GM12892 (cell line): ENCODE data around the gene EIF4A3.

Experiments
- POLR2A ChIP-seq: IDR thresholded peaks from 2 replicates; pipeline ENCODE4 v1.6.1; 2011; ENCODE audit warnings: low read depth, low read length, control low read depth
- POLR2AphosphoS5 ChIP-seq: IDR thresholded peaks from 2 replicates; pipeline ENCODE4 v1.6.1; 2011; ENCODE audit warnings: low read depth, low read length, control low read depth
- TAF1 ChIP-seq: IDR thresholded peaks from 2 replicates; pipeline ENCODE4 v1.6.1; 2011; ENCODE audit warnings: low read depth, mild to moderate bottlenecking, control low read depth, low read length, borderline replicate concordance

DNA sequence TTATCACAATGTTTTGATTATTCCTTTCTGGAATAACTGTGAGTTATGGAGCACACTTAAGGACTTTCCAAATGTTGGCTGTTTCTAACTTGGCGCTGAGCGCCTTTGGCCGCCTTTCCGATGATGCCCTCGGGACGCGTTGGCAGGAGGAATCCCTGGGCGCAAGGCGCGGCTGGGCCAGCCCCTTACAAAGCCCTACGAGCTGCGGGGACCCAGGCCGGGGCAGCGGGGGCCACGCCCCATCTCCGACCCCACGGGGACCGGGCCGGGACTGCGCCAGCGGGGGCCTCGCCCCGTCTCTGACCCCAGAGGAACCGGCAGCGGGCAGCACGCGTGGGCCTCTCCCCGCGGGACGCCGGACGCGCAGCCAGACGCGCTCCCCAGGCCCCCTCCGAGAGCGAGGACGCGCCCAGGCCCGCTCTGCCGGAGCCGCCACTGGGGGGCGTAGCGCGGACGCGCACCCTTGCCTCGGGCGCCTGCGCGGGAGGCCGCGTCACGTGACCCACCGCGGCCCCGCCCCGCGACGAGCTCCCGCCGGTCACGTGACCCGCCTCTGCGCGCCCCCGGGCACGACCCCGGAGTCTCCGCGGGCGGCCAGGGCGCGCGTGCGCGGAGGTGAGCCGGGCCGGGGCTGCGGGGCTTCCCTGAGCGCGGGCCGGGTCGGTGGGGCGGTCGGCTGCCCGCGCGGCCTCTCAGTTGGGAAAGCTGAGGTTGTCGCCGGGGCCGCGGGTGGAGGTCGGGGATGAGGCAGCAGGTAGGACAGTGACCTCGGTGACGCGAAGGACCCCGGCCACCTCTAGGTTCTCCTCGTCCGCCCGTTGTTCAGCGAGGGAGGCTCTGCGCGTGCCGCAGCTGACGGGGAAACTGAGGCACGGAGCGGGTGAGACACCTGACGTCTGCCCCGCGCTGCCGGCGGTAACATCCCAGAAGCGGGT lies 45.6 kb downstream of the EIF4A3 start, which contains the start of gene GAA:
- TF ChIP-seq POLR2AphosphoS5 (no peak), POLR2A (peak; percentile 31; the same call in 1 of the 2 replicates), TAF1 (no peak)
